OCI-LY7 (cell line): Measurements from ENCODE around the gene RSPRY1.

Experiments
- CTCF ChIP-seq: fragments of 200-600 bp; sonication (generic); conservative IDR thresholded peaks from 2 replicates; pipeline ENCODE4 v1.5.1; 2014; ENCODE audit warnings: mild to moderate bottlenecking, antibody characterized with exemption, low read length, moderate library complexity, mixed read lengths
- EZH2phosphoT487 ChIP-seq: fragments of 200-600 bp; sonication (generic); IDR thresholded peaks from 2 replicates; pipeline ENCODE4 v1.6.1; 2018; ENCODE audit warnings: low read depth, borderline replicate concordance, mild to moderate bottlenecking, mixed run types, antibody characterized with exemption, low read length, moderate library complexity, mixed read lengths

GRCh38 chr16:57231821-57232350 lies 45.8 kb downstream of the RSPRY1 start:
- no peak for TF ChIP-seq CTCF
- TF ChIP-seq EZH2phosphoT487: no peak
